Mesenchymal stem cell (in vitro differentiated cells and primary cell): ENCODE measurements around the gene TNFRSF4.

ENCODE experiments used
- DNase-seq: peaks from one replicate; pipeline ENCODE4 v3.0.0-alpha.2; 2013
- H2AFZ ChIP-seq: one replicate; pipeline ENCODE4 v1.6.1; 2013; ENCODE audit warnings: low read depth, mild to moderate bottlenecking, control low read depth, inconsistent platforms, low read length, moderate library complexity
- H2AK5ac ChIP-seq: 2 replicates; pipeline ENCODE4 v1.6.1; 2013; ENCODE audit warnings: low read length, moderate library complexity, mild to moderate bottlenecking, inconsistent platforms; ENCODE audit not compliant: severe bottlenecking
- H2BK120ac ChIP-seq: one replicate; pipeline ENCODE4 v1.6.1; 2013; ENCODE audit warnings: low read depth, mild to moderate bottlenecking, inconsistent platforms, low read length, moderate library complexity
- H2BK12ac ChIP-seq, 2 experiments: one replicate each; pipeline ENCODE4 v1.6.1; 2013; ENCODE audit warnings: inconsistent platforms in 2 of 2, low read length in 2 of 2, mild to moderate bottlenecking in 2 of 2, moderate library complexity in 2 of 2, control low read depth in 1 of 2
- H2BK15ac ChIP-seq: one replicate; pipeline ENCODE4 v1.6.1; 2013; ENCODE audit warnings: mild to moderate bottlenecking, low read depth, inconsistent platforms; ENCODE audit not compliant: poor library complexity, severe bottlenecking
- H2BK5ac ChIP-seq: 2 replicates; pipeline ENCODE4 v1.6.1; 2013; ENCODE audit warnings: low read depth, mild to moderate bottlenecking, low read length, control low read depth, inconsistent platforms; ENCODE audit not compliant: poor library complexity, severe bottlenecking
- H3K14ac ChIP-seq, 2 experiments: one replicate each; pipeline ENCODE4 v1.6.1; 2013; ENCODE audit warnings: inconsistent platforms in 2 of 2, low read length in 2 of 2, control low read depth in 1 of 2, mild to moderate bottlenecking in 1 of 2, moderate library complexity in 1 of 2
- H3K18ac ChIP-seq, 2 experiments: one replicate each; pipeline ENCODE4 v1.6.1; 2013; ENCODE audit warnings: inconsistent platforms in 2 of 2, low read length in 2 of 2, control low read depth in 1 of 2, low read depth in 1 of 2, mild to moderate bottlenecking in 1 of 2
- H3K23ac ChIP-seq, 2 experiments: one replicate each; pipeline ENCODE4 v1.6.1; 2013; ENCODE audit warnings: inconsistent platforms in 2 of 2, low read length in 2 of 2, mild to moderate bottlenecking in 2 of 2, moderate library complexity in 2 of 2, control low read depth in 1 of 2
- H3K27ac ChIP-seq: 2 replicates; pipeline ENCODE4 v1.5.1; 2013; ENCODE audit warnings: mild to moderate bottlenecking, moderate library complexity, low read length, control low read depth, inconsistent platforms; ENCODE audit not compliant: poor library complexity, severe bottlenecking
- H3K27me3 ChIP-seq, 2 experiments: 2 replicates each; pipeline versions ENCODE4 v1.6.1 to v1.7.0; 2013; ENCODE audit warnings: low read length in 2 of 2, mild to moderate bottlenecking in 2 of 2, moderate library complexity in 2 of 2, control low read depth in 1 of 2, inconsistent platforms in 1 of 2; ENCODE audit not compliant: control insufficient read depth in 1 of 2, insufficient read depth in 1 of 2
- H3K36me3 ChIP-seq, 2 experiments: 2 replicates each; pipeline versions ENCODE4 v1.6.1 to v1.7.0; 2013; ENCODE audit warnings: low read length in 2 of 2, control low read depth in 1 of 2, inconsistent platforms in 1 of 2, low read depth in 1 of 2, mild to moderate bottlenecking in 1 of 2; ENCODE audit not compliant: insufficient read depth in 2 of 2, control insufficient read depth in 1 of 2
- H3K4ac ChIP-seq, 2 experiments: one replicate each; pipeline ENCODE4 v1.6.1; 2013; ENCODE audit warnings: inconsistent platforms in 2 of 2, low read length in 2 of 2, mild to moderate bottlenecking in 2 of 2, moderate library complexity in 2 of 2, control low read depth in 1 of 2, low read depth in 1 of 2
- H3K4me1 ChIP-seq: 2 replicates; pipeline ENCODE4 v1.6.1; 2013; ENCODE audit warnings: low read depth, low read length, control low read depth; ENCODE audit not compliant: control insufficient read depth, insufficient read depth
- H3K4me2 ChIP-seq: 2 replicates; pipeline ENCODE4 v1.6.1; 2013; ENCODE audit warnings: low read length, mild to moderate bottlenecking, inconsistent platforms; ENCODE audit not compliant: poor library complexity, severe bottlenecking
- H3K4me3 ChIP-seq, 2 experiments: 2 replicates each; pipeline versions ENCODE4 v1.5.1 to v1.7.0; 2013; ENCODE audit warnings: low read length in 2 of 2, mild to moderate bottlenecking in 2 of 2, control low read depth in 1 of 2, low read depth in 1 of 2; ENCODE audit not compliant: insufficient read depth in 1 of 2
- H3K79me1 ChIP-seq: replicated peaks from 2 replicates; pipeline ENCODE4 v1.6.1; 2013; ENCODE audit warnings: mild to moderate bottlenecking, control low read depth, low read length, inconsistent platforms; ENCODE audit not compliant: poor library complexity, severe bottlenecking
- H3K9ac ChIP-seq: 2 replicates; pipeline ENCODE4 v1.7.0; 2013; ENCODE audit warnings: mild to moderate bottlenecking, low read length, moderate library complexity
- H3K9me3 ChIP-seq: 2 replicates; pipeline ENCODE4 v1.7.0; 2013; ENCODE audit warnings: mild to moderate bottlenecking, low read length; ENCODE audit not compliant: control insufficient read depth
- H4K8ac ChIP-seq: one replicate; pipeline ENCODE4 v1.6.1; 2013; ENCODE audit warnings: inconsistent platforms, mild to moderate bottlenecking, low read length, moderate library complexity
- H4K91ac ChIP-seq: one replicate; pipeline ENCODE4 v1.6.1; 2013; ENCODE audit warnings: mild to moderate bottlenecking, low read length, inconsistent platforms
- WGBS: methylation state at CpG from one replicate; pipeline ENCODE4 v1.1.7; 2013; ENCODE audit warnings: mixed read lengths; 5-methylcytosine and 5-hydroxymethylcytosine counted together

Gene TNFRSF4

GRCh38 chr1:1227386-1227785 is 13.4 kb upstream of the TNFRSF4 start:
- H3K4me1 ChIP-seq: peaks cover 22% of the 10 kb centered on the region
- no peak overlapping the region for H3K9ac ChIP-seq
- H4K8ac ChIP-seq: no peak overlapping the region
- H3K27me3 ChIP-seq: no peaks in the 10 kb centered on the region
- peaks cover 53 to 77% of the 10 kb centered on the region in 2 experiments for H3K36me3 ChIP-seq
- no peak overlapping the region for H2AFZ ChIP-seq
- no peak overlapping the region for H2AK5ac ChIP-seq
- no peak overlapping the region for H4K91ac ChIP-seq
- no peak overlapping the region for H3K4ac ChIP-seq
- 99% methylated on average over 22 of the region's 25 CpGs for WGBS
- no peak overlapping the region for H3K4me3 ChIP-seq
- no peak overlapping the region for H3K4me2 ChIP-seq
- no peak overlapping the region for H3K18ac ChIP-seq
- H3K23ac ChIP-seq: no peak overlapping the region
- no peak overlapping the region for H2BK12ac ChIP-seq
- H3K14ac ChIP-seq: no peak overlapping the region
- no peak overlapping the region for H2BK15ac ChIP-seq
- no peak overlapping the region for H2BK5ac ChIP-seq
- no peaks in the 10 kb centered on the region for H3K9me3 ChIP-seq
- no peak overlapping the region for H3K27ac ChIP-seq
- H2BK120ac ChIP-seq: no peak overlapping the region
- H3K79me1 ChIP-seq: peaks cover 38% of the 10 kb centered on the region
- no peak for DNase-seq

- no peak overlapping the region for H3K4ac ChIP-seq
- no peak for DNase-seq
- no peak overlapping the region for H2BK15ac ChIP-seq
- no peak overlapping the region for H3K9ac ChIP-seq
- no peak overlapping the region for H3K18ac ChIP-seq
- H4K91ac ChIP-seq: no peak overlapping the region
- peaks cover 19% of the 10 kb centered on the region for H3K4me1 ChIP-seq
- H2AFZ ChIP-seq: no peak overlapping the region
- H4K8ac ChIP-seq: no peak overlapping the region
- no peak overlapping the region for H2BK120ac ChIP-seq
- H2BK12ac ChIP-seq: no peak overlapping the region
- H3K4me2 ChIP-seq: no peak overlapping the region
- no peaks in the 10 kb centered on the region for H3K9me3 ChIP-seq
- peaks cover 38% of the 10 kb centered on the region for H3K79me1 ChIP-seq
- H2BK5ac ChIP-seq: no peak overlapping the region
- no peak overlapping the region for H3K4me3 ChIP-seq
- peaks cover 58 to 83% of the 10 kb centered on the region in 2 experiments for H3K36me3 ChIP-seq
- H3K23ac ChIP-seq: no peak overlapping the region
- H2AK5ac ChIP-seq: no peak overlapping the region
- no peak overlapping the region for H3K27ac ChIP-seq
- H3K27me3 ChIP-seq: no peaks in the 10 kb centered on the region
- no peak overlapping the region for H3K14ac ChIP-seq
- WGBS: 98% methylated on average over 41 of the region's 44 CpGs
These were observed 12.8 kb upstream of the TNFRSF4 start for GRCh38 chr1:1226566-1227362.

- Histone ChIP-seq H2BK120ac (no peak overlapping the region), H3K23ac (no peak overlapping the region), H3K4me3 (no peak overlapping the region), H4K8ac (no peak overlapping the region), H4K91ac (no peak overlapping the region), H3K4ac (no peak overlapping the region), H2BK5ac (no peak overlapping the region), H3K14ac (no peak overlapping the region), H3K4me1 (peaks cover 19% of the 10 kb centered on the region), H3K9ac (no peak overlapping the region), H3K27ac (no peak overlapping the region), H2BK12ac (no peak overlapping the region), H3K79me1 (peaks cover 41% of the 10 kb centered on the region), H3K18ac (no peak overlapping the region), H3K4me2 (no peak overlapping the region), H2AFZ (no peak overlapping the region), H3K27me3 (no peaks in the 10 kb centered on the region), H3K9me3 (no peaks in the 10 kb centered on the region), H2AK5ac (no peak overlapping the region), H3K36me3 (peaks cover 67 to 91% of the 10 kb centered on the region in 2 experiments), H2BK15ac (no peak overlapping the region)
- 99% methylated on average over 18 of the region's 18 CpGs for WGBS
- DNase-seq: no peak
These were observed 12.0 kb upstream of the TNFRSF4 start for GRCh38 chr1:1225913-1226312.

GRCh38 chr1:1225238-1225845 is 11.4 kb upstream of the TNFRSF4 start:
- 99% methylated on average over 34 of the region's 34 CpGs for WGBS
- Histone ChIP-seq H3K79me1 (peaks cover 46% of the 10 kb centered on the region), H2AFZ (no peak overlapping the region), H2AK5ac (no peak overlapping the region), H2BK5ac (no peak overlapping the region), H3K4me2 (no peak overlapping the region), H2BK15ac (no peak overlapping the region), H3K4ac (no peak overlapping the region), H4K91ac (no peak overlapping the region), H3K27ac (no peak overlapping the region), H3K4me1 (peaks cover 20% of the 10 kb centered on the region), H2BK12ac (no peak overlapping the region), H3K4me3 (no peak overlapping the region), H3K27me3 (no peaks in the 10 kb centered on the region), H3K18ac (no peak overlapping the region), H4K8ac (no peak overlapping the region), H2BK120ac (no peak overlapping the region), H3K9me3 (no peaks in the 10 kb centered on the region), H3K23ac (no peak overlapping the region), H3K36me3 (peaks cover 72 to 97% of the 10 kb centered on the region in 2 experiments), H3K14ac (no peak overlapping the region), H3K9ac (no peak overlapping the region)
- no peak for DNase-seq
